ENCODE measurements around the gene RUNX2.

Gene RUNX2

DNA sequence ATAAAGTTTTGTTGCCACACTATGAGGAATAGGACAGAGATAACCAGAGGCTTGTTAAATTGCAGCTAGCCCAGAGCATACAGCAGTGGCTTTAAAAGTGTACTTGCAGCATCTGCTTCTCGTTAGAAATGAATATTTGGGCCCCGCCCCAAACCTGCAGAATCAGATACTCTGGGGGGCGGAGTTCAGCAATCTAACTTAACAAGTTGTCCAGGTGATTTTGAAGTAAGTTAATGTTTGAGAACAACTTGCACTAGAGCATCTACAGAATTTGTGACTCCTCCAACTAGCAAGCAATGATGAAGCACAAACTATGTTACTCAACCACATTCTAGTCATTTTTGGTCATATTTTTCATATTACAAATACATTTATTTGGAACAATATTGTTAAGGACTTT, 60.2 kb downstream of the RUNX2 start:
- H3K9me3 ChIP-seq (ENCODE audit: insufficient read depth, low read depth, low read length) = no peaks in the 10 kb centered on the region
- H3K36me3 ChIP-seq (ENCODE audit: control insufficient read depth in 1 of 2, insufficient read depth in 2 of 2, low read length in 2 of 2) = no peaks in the 10 kb centered on the region
- no peak overlapping the region for H3K27ac ChIP-seq (ENCODE audit: low read depth, low read length)
- no peak overlapping the region for H4K91ac ChIP-seq (ENCODE audit: low read depth, low read length)
- H3K23ac ChIP-seq (ENCODE audit: low read length) = no peak overlapping the region
- no peak overlapping the region for H3K4me3 ChIP-seq (ENCODE audit: low read depth, low read length)
- H4K8ac ChIP-seq (ENCODE audit: low read depth, low read length) = no peak overlapping the region
- H3K79me1 ChIP-seq (ENCODE audit: low read length) = no peaks in the 10 kb centered on the region
- H2BK120ac ChIP-seq (ENCODE audit: insufficient read depth, low read length, poor library complexity) = no peak overlapping the region
- no peak overlapping the region for H3K14ac ChIP-seq (ENCODE audit: low read length)
- WGBS (ENCODE audit: extremely low coverage, insufficient coverage, insufficient read length) = no CpG with 5 or more reads among the region's 3 CpGs
- no peak overlapping the region for H3K9ac ChIP-seq (ENCODE audit: low read length)
- no peak overlapping the region for H3K4me2 ChIP-seq (ENCODE audit: low read length)
- H2AFZ ChIP-seq (ENCODE audit: insufficient read depth, low read length, poor library complexity) = no peak overlapping the region
- H2BK12ac ChIP-seq (ENCODE audit: low read length) = no peak overlapping the region
- peak; percentile 89 to 96 for DNase-seq
- H3K4me1 ChIP-seq (ENCODE audit: control insufficient read depth in 1 of 2, insufficient read depth in 2 of 2, low read length in 2 of 2) = peaks cover 0 to 2% of the 10 kb centered on the region in 2 experiments
- H2BK5ac ChIP-seq (ENCODE audit: low read depth, low read length, poor library complexity) = no peak overlapping the region
- no peak overlapping the region for H4K12ac ChIP-seq (ENCODE audit: low read depth, low read length)
- no peak overlapping the region for H3K18ac ChIP-seq (ENCODE audit: low read length)
- no peak overlapping the region for H2AK5ac ChIP-seq (ENCODE audit: low read length)
- no peak overlapping the region for H3K4ac ChIP-seq (ENCODE audit: low read depth, low read length)
- H3K79me2 ChIP-seq (ENCODE audit: control insufficient read depth, insufficient read depth, low read length, poor library complexity) = no peaks in the 10 kb centered on the region
- H3K27me3 ChIP-seq (ENCODE audit: insufficient read depth, low read length) = no peaks in the 10 kb centered on the region

DNA sequence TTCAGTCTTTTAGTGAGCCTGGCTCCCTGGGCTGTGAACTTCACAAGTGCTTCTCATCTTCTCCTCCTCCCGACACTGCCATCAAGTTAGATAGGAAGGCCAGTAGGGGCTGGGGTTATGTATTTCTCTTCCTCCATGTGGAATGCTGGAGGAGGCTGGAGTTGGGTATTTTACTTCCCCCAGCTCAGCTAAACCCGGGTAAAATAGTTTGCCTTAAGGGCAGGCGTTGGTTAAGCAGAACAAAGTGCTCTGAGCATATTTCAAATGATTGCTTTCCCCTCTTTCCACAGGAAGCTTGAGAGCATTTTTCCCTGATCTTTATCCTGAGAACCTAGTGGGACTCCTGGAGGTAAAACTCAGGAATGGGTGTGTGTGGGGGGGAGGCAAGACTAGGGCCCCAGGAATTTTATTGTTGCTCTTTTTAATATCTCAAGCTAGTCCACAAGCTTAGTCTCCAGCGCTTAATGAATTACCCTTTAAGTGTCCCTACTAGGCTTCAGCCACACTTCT, 66.5 kb downstream of the RUNX2 start:
- Histone ChIP-seq H3K4me3 (ENCODE audit: low read depth, low read length) (no peak overlapping the region), H2BK120ac (ENCODE audit: insufficient read depth, low read length, poor library complexity) (no peak overlapping the region), H4K12ac (ENCODE audit: low read depth, low read length) (no peak overlapping the region), H3K4ac (ENCODE audit: low read depth, low read length) (no peak overlapping the region), H3K79me2 (ENCODE audit: control insufficient read depth, insufficient read depth, low read length, poor library complexity) (no peaks in the 10 kb centered on the region), H3K27me3 (ENCODE audit: insufficient read depth, low read length) (no peaks in the 10 kb centered on the region), H4K91ac (ENCODE audit: low read depth, low read length) (no peak overlapping the region), H3K36me3 (ENCODE audit: control insufficient read depth in 1 of 2, insufficient read depth in 2 of 2, low read length in 2 of 2) (no peaks in the 10 kb centered on the region), H2AK5ac (ENCODE audit: low read length) (no peak overlapping the region), H3K23ac (ENCODE audit: low read length) (no peak overlapping the region), H3K9ac (ENCODE audit: low read length) (no peak overlapping the region), H3K9me3 (ENCODE audit: insufficient read depth, low read depth, low read length) (no peaks in the 10 kb centered on the region), H3K4me1 (ENCODE audit: control insufficient read depth in 1 of 2, insufficient read depth in 2 of 2, low read length in 2 of 2) (peaks cover 4 to 9% of the 10 kb centered on the region in 2 experiments), H2BK12ac (ENCODE audit: low read length) (no peak overlapping the region), H3K18ac (ENCODE audit: low read length) (no peak overlapping the region), H3K4me2 (ENCODE audit: low read length) (no peak overlapping the region), H4K8ac (ENCODE audit: low read depth, low read length) (no peak overlapping the region), H3K14ac (ENCODE audit: low read length) (no peak overlapping the region), H3K79me1 (ENCODE audit: low read length) (peaks cover 1% of the 10 kb centered on the region), H2BK5ac (ENCODE audit: low read depth, low read length, poor library complexity) (no peak overlapping the region), H3K27ac (ENCODE audit: low read depth, low read length) (peak overlapping the region; percentile 38), H2AFZ (ENCODE audit: insufficient read depth, low read length, poor library complexity) (no peak overlapping the region)
- WGBS (ENCODE audit: extremely low coverage, insufficient coverage, insufficient read length) = no CpG with 5 or more reads among the region's 4 CpGs
- DNase-seq = peak; percentile 64 to 89

- H2BK5ac ChIP-seq (ENCODE audit: low read depth, low read length, poor library complexity) = no peak overlapping the region
- no CpG with 5 or more reads among the region's 2 CpGs for WGBS (ENCODE audit: extremely low coverage, insufficient coverage, insufficient read length)
Observed at GRCh38 chr6:45398075-45398813, 70.1 kb downstream of the RUNX2 start.

DNA sequence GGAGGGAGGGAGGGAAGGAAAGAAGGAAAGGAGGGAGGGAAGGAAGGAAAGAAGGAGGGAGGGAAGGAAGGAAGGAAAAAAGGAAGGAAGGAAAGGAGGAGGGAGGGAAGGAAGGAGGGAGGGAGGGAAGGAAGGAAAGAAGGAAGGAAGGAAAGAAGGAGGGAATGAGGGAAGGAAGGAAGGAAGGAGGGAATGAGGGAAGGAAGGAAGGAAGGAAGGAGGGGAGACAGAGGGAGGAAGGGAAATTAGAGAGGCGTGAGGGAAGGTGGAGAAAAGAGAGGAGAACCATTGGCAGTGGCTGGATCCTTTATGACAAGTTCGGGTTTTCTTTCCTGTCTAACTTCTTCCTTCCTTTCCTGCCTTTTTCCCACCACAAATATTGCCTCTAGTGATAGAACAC, 71.9 kb downstream of the RUNX2 start:
- 100% methylated on average over 1 of the region's 2 CpGs for WGBS (ENCODE audit: extremely low coverage, insufficient coverage, insufficient read length)
- H3K23ac ChIP-seq (ENCODE audit: low read length) = no peak overlapping the region
- H3K9ac ChIP-seq (ENCODE audit: low read length) = no peak overlapping the region

More at GRCh38 chr6:45398075-45398813, 70.1 kb downstream of the RUNX2 start:
- Histone ChIP-seq H3K79me2 (ENCODE audit: control insufficient read depth, insufficient read depth, low read length, poor library complexity) (no peaks in the 10 kb centered on the region), H3K9me3 (ENCODE audit: insufficient read depth, low read depth, low read length) (no peaks in the 10 kb centered on the region), H3K4me3 (ENCODE audit: low read depth, low read length) (no peak overlapping the region), H3K4ac (ENCODE audit: low read depth, low read length) (no peak overlapping the region), H3K9ac (ENCODE audit: low read length) (no peak overlapping the region), H4K91ac (ENCODE audit: low read depth, low read length) (no peak overlapping the region), H3K79me1 (ENCODE audit: low read length) (peaks cover 1% of the 10 kb centered on the region), H4K8ac (ENCODE audit: low read depth, low read length) (no peak overlapping the region), H2AFZ (ENCODE audit: insufficient read depth, low read length, poor library complexity) (no peak overlapping the region), H3K23ac (ENCODE audit: low read length) (no peak overlapping the region), H3K18ac (ENCODE audit: low read length) (no peak overlapping the region), H3K4me2 (ENCODE audit: low read length) (no peak overlapping the region), H3K36me3 (ENCODE audit: control insufficient read depth in 1 of 2, insufficient read depth in 2 of 2, low read length in 2 of 2) (no peaks in the 10 kb centered on the region), H4K12ac (ENCODE audit: low read depth, low read length) (no peak overlapping the region), H2AK5ac (ENCODE audit: low read length) (no peak overlapping the region), H3K4me1 (ENCODE audit: control insufficient read depth in 1 of 2, insufficient read depth in 2 of 2, low read length in 2 of 2) (peaks cover 4 to 9% of the 10 kb centered on the region in 2 experiments), H2BK120ac (ENCODE audit: insufficient read depth, low read length, poor library complexity) (no peak overlapping the region), H2BK12ac (ENCODE audit: low read length) (no peak overlapping the region), H3K14ac (ENCODE audit: low read length) (no peak overlapping the region), H3K27ac (ENCODE audit: low read depth, low read length) (no peak overlapping the region), H3K27me3 (ENCODE audit: insufficient read depth, low read length) (no peaks in the 10 kb centered on the region)
- peak in 1 of 2 donors; percentile 78 for DNase-seq

More for the DNA sequence above, 71.9 kb downstream of the RUNX2 start:
- Histone ChIP-seq H3K18ac (ENCODE audit: low read length) (no peak overlapping the region), H3K4me3 (ENCODE audit: low read depth, low read length) (no peak overlapping the region), H3K14ac (ENCODE audit: low read length) (no peak overlapping the region), H4K91ac (ENCODE audit: low read depth, low read length) (no peak overlapping the region), H2BK120ac (ENCODE audit: insufficient read depth, low read length, poor library complexity) (no peak overlapping the region), H2AK5ac (ENCODE audit: low read length) (no peak overlapping the region), H3K4me2 (ENCODE audit: low read length) (no peak overlapping the region), H3K79me2 (ENCODE audit: control insufficient read depth, insufficient read depth, low read length, poor library complexity) (no peaks in the 10 kb centered on the region), H3K27ac (ENCODE audit: low read depth, low read length) (no peak overlapping the region), H3K9me3 (ENCODE audit: insufficient read depth, low read depth, low read length) (no peaks in the 10 kb centered on the region), H3K4me1 (ENCODE audit: control insufficient read depth in 1 of 2, insufficient read depth in 2 of 2, low read length in 2 of 2) (peaks cover 0 to 3% of the 10 kb centered on the region in 2 experiments), H3K27me3 (ENCODE audit: insufficient read depth, low read length) (no peaks in the 10 kb centered on the region), H2AFZ (ENCODE audit: insufficient read depth, low read length, poor library complexity) (no peak overlapping the region), H2BK5ac (ENCODE audit: low read depth, low read length, poor library complexity) (no peak overlapping the region), H2BK12ac (ENCODE audit: low read length) (no peak overlapping the region), H3K79me1 (ENCODE audit: low read length) (no peaks in the 10 kb centered on the region), H4K8ac (ENCODE audit: low read depth, low read length) (no peak overlapping the region), H4K12ac (ENCODE audit: low read depth, low read length) (no peak overlapping the region), H3K4ac (ENCODE audit: low read depth, low read length) (no peak overlapping the region), H3K36me3 (ENCODE audit: control insufficient read depth in 1 of 2, insufficient read depth in 2 of 2, low read length in 2 of 2) (no peaks in the 10 kb centered on the region)
- DNase-seq = no peak

Measured in trophoblast cell (in vitro differentiated cells and primary cell).